Dermis blood vessel endothelial cell (primary cell): ENCODE results near the gene GLDN. TPM values are rescaled to one million over a fixed set of nuclear protein-coding genes. Genes with fewer than 3 reads are reported as not detected.
"Not testable (repeated sequence)": the region's sequence is repeated elsewhere in the genome, so short reads cannot be mapped to it uniquely, and the experiment has no call there.

Experiments
- DNase-seq: peaks from one replicate; pipeline ENCODE4 v3.0.0; 2010
- total RNA-seq: library from RNA; depleted of rRNA; stranded (reverse); fragments of >200 nt; gene quantifications from 2 replicates; pipeline ENCODE4 v1.2.3, GENCODE V29; 2014

The GLDN gene
- total RNA-seq, 1 donor from 2014 or later = not detected

DNA sequence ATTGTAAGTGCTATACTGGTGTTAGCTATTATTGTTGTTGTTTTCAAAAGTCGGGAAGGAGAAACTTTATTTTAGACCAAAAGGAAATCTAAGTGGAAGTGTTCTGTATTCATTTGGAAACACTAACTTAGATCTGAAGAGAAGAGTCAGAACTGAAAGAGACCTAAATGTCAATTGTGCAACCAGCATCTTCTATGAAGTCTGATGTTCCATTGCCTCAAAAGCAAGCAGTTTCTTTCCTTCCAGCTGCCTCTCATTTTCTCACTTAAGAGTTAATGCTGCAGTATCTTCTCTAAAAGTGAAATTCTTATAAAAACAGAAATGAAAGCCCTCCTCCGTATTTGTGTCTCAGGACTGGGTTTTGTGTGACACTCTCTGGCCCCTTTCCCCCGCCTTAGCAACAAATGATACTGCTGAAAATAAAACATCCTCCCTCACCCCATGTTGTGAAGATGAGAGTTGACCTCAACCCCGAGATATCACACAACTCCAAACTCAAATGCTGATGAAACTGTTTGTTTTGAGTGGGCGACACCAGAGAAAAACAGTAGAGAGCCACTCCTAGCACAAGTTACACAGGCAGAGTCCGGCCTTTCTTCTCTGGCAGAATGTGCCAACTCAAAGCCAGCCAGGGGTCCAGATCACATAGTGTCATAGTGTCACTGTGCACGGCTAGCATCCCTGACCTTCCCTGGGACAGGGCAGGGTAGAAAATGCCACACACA is 48.9 kb downstream of the GLDN start:
- no peak for DNase-seq

DNA sequence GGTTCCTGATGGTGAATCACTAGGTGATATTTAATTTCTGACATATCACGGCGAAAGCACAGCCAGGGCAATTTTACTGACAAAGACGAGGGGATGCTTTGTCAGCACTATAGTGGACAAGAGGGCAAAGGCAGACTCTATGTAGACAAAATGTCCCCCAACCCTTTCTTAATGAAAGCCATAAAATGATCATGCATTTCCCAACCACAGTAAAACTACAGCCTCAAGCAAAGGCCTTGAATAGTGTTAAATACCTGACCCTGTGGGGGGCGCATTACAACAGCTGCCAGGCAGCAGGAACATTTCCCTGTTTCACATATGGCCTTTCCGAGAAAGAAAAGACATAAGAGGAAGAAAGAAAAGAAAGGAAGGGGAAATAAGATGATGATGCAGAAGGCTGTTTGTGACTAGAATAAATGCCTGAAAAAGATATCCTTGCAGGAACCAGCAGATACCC is 49.5 kb downstream of the GLDN start:
- DNase-seq = no peak

DNA sequence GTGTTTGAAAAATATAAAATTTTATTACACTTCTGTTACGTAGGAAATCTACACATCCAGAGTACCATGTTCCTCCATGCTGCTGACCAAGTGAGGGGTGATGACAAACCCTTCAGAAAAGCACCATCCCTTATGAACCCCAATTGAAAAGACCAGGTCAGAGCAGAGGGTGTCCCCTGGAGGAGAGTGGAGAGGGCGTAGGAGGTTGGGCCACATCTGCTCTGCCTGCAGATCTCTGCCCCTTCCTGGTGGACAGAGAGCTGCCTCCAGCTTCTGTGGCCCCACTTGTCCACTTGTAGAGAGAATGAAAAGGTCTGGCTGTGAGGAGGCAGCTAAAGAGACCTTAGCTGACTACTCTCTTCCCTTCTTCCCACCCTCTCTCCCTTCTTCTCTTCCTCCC is 55.5 kb downstream of the GLDN start:
- DNase-seq = no peak

DNA sequence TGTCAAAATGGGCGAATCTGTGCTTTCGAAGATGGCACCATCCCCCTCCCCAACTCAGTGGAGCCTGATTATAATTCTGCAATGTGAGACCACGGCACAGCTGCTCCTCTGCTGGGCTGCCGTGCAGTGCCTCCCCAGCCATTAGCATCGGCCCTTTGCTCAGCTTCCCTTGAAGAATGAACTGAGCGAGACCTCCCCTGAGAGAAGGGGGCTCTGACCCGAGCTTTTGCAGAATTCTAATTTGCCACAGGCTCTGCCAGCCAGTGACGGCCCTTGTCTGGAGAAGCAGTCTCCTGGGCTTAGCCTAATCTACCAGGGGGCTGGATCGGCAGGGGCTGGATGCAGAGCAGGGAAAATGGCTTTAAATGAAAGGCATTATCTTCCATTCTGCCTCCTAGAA is 57.2 kb downstream of the GLDN start:
- DNase-seq = no peak

DNA sequence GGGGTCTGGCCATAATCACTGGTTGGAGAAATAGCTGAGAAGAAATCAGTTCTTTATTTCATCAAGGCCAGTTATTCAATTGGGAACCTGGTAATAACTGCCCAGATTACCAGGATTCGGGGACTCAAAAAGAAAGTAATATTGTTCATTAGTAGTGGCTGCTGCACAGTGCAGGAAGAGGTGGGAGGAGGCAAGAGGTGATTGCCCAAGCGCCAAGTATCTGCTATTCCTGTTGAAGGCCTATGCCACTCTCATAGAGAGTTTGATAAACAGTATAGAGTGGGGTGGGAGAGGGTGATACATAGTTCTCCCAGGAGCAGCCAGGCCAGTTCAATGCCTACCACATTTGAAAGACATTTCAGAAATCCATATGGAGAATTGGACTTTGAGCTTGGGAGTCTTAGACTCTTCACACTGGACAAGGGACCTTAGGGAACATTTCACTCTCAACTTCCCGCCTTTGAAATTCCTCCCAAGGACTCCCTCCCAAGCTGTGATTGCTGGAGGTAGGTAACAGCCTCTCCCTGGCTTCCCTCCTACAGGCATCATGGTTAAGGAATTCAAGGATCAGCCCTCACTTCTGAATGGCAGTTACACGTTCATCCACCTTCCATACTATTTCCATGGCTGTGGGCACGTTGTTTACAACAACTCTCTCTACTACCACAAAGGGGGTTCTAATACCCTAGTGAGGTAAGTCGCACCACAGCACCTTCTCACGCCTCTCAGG is 59.8 kb downstream of the GLDN start:
- DNase-seq = no peak

DNA sequence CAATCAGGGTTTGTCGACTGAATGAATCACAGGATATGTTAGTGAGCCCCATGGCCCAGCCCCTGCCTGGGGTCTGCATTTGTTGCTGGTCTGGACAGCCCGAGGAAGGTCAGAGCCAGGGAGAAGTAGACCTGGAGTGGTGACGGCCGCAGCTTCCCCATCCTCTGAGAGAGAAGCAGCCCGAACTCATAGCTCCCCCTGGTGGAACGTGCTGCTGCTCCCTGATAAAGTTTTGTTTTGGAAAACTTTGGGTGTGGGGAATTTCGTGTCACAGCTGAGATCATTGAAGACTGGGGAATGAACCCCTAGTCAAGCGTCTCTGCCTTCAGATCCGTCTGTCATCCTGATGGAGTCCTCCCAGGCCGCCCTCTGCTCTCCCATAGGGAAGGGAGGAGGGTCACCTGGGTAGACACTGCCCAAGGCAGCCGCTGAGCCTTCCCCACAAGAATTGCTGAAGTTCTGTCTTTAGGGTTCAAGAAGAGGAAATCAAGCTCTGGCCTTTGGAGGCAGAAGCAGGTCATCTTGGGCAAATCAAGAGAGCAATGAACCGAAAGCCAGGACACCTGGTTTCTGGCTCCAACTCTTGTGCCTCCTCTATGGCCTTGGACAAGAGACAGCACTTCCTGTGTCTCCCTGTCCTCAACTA is 60.5 kb downstream of the GLDN start:
- peak; percentile 61 for DNase-seq

DNA sequence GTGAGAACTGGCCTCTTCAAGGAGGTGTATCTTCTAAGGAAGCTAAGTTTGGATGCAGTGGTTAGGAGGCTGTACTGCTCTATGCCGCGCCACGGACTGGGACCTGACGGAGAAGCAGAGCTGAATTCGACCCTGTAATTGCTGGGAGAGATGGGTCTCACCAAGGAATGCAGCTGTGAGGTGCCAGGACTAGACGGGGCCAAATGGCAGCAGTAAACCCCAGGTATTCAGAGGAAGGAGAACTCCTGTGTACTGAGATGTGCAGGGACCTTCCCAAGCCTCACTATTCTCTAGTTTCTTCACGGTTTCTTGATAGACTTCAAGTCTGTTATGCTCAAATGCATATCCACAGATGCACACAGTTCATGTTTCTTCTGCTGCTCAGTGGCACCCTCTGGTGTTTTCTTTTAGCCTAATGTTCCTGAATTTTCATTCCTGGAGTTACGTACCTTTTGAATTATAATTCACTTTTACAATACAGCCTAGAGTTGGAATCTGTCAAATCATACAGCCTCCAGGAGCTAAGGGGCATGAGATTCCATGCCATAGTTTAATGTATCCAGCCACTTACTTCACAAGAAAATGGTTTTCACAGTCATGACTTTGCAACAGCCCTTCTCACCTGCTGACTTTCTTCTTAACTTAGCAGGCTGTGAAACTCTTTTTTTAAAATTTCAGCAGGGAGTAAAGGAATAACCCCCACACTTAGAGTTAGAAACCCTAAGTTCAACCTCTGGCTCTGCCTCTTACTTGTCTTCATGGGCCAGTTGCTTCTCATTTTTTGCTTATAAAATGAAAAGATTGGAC is 61.8 kb downstream of the GLDN start:
- peak; percentile 66 for DNase-seq

DNA sequence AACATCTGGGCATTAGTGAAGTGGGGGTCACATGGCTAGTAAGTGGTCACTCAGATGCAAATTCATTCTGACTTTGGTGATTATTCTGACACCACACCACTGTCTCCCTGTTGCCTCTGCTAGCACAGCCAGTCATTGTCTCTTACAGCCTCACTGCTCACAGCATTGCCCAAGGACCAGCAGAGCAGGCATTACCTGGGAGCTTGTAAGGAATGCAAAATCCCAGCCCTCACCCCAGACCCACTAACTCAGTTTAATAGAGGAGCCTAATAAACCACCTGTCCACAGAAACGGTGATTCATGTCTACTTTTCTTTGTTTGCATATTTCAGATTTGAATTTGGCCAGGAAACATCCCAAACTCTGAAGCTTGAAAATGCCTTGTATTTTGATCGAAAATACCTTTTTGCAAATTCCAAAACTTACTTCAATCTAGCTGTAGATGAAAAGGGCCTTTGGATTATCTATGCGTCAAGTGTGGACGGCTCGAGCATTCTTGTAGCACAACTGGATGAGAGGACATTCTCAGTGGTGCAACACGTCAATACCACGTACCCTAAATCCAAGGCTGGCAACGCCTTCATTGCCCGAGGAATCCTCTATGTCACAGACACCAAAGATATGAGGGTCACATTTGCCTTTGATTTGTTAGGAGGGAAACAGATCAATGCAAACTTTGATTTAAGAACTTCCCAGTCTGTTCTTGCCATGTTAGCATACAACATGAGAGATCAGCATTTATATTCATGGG is 62.7 kb downstream of the GLDN start:
- DNase-seq = no peak

DNA sequence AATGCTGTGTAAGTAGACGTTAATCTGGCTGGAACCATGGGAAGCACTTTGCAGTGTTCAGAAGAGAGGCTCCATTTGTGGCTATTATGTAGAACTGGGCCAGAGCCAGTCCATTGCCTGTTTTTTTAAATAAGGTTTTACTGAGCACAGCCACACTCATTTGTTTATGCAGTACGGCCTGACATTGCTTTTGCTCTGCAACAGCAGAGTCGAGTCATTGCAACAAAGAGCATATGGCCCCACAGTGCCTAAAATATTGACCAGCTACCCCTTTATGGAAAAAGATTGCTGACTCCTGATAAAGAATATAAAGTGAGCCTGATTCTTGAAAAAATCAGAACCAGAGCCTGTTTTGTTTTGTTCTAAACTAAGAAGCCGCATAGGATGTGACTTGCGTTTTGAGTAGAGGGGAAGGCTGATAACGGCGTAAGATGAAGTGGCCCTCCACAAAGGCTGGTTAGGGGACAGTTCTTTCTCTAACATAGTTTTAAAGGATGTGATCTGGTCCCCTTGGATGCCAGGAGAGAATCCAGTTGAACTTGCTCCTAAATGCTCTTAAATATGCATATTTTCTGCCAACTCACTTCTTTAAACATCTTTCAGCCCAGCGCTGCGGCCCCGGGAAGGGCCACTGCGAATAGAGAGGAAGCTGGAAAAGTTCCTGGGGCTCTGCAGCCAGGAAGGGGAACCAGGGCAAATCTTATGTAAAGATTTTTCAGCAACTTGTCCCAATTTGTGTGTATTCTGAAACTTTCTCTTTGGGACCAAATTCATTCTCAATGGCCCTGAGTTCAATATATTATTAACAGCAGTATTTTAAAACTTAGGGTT is 64.5 kb downstream of the GLDN start:
- DNase-seq = no peak

DNA sequence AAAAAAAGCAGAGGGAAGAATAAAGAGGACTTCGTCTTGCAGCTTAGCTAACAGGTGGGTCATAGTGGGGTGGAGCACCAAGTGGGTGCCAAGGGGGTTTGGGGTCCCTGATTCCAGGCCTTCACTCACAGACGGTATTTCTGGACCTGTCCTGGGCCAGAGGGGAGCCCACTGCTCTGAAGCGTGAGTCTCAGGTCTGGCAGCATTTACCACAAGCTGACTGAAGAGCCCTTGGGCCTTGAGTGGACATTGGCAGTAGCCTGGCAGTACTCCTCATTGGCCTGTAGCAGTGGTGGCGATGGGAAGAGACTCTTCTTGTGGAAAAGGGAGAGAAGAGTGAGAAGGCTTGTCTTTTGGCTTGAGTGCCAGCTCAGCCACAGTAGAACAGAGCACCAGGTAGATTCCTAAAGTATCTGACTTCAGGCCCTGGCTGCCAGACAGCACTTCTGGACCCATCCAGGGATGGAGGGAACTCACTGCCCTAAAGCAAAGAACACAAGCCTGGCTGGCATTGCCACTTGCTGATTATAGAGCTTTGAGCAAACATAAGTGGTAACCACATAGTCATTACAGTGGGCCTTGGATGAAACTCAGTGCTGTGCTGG is 72.9 kb downstream of the GLDN start:
- no peak for DNase-seq

DNA sequence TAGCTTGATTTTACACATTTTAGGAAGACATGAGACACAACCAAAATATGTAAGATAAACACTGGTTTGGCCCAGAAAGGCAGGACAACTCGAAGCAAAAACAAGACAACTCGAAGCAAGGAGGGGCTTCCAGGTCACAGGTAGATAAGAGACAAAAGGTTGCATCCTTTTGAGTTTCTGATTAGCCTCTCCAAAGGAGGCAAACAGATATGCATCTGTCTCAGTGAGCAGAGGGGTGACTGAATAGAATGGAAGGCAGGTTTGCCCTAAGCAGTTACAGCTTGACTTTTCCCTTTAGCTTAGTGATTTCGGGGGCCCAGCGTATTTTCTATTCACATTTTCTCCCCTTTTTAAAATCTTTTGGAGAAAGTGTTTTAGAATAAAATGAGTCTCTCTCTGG is 74.7 kb downstream of the GLDN start:
- DNase-seq = no peak

DNA sequence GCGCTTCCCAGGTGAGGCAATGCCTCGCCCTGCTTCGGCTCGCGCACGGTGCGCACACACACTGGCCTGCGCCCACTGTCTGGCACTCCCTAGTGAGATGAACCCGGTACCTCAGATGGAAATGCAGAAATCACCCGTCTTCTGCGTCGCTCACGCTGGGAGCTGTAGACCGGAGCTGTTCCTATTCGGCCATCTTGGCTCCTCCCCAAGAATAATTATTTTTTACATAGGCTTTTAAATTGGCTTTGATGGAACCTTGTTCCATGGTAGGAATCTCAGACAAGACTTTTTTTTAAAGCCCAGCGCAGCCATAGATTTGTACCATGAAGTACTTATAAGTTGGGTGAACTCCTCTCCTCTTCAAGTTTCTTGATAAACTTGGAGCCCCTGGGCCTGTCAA is 81.6 kb downstream of the GLDN start:
- DNase-seq = not testable (repeated sequence)

DNA sequence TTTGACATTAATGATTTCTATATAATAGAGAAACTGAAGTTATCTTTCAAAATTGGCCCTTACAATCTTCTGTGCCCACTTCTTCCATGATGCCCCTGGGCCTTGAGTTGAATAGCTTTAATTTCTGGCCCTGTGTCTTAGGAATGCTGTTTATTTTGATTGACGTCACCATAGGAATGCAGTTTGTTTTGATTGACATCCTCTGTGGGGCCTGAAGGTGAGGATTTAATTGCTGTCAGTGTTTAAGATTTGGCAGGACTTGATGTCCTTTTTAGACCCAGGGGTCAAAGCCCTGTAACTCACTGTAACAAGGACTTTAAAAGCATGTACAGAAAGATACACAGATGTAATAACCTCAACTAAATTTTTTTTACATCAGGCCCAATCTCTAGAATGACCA is 83.3 kb downstream of the GLDN start:
- DNase-seq = peak; percentile 69

DNA sequence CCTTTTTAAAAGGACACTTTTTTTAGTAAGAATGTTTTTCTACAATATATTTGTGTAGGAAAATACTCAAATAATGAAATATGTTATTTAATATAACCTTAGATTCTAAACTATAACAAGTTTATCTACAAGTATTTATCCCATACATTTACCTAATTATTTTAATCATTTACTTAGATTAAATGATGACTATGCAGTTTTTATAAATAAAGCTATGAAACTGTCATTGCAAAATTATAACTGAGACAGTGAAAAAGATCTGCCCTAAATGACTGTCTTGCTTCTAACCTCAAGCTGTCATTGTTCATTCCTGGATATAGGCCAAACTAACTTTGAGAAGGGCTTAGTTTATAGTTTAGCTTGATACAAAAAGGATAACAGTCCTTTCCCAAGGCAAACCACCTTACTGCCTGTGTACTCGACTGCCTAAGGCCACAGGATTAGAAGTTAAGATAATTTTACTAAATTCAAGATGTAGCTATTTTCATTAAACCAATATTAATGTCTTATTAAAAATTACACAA is 84.1 kb downstream of the GLDN start:
- peak; percentile 43 for DNase-seq

DNA sequence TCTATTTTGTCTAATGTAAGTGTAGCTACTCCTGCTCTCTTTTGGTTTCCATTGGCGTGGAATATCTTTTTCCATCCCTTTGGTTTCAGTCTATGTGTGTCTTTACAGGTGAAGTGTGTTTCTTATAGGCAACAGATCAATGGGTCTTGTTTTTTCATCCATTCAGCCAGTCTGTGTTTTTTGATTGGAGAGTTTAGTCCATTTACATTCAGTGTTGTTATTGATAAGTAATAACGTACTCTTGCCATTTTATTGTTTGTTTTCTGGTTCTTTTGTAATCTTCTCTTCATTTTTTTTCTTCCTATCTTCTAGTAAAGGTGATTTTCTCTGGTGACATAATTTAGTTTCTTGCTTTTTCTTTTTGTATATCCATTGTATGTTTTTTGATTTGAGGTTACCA is 97.1 kb downstream of the GLDN start:
- no peak for DNase-seq

DNA sequence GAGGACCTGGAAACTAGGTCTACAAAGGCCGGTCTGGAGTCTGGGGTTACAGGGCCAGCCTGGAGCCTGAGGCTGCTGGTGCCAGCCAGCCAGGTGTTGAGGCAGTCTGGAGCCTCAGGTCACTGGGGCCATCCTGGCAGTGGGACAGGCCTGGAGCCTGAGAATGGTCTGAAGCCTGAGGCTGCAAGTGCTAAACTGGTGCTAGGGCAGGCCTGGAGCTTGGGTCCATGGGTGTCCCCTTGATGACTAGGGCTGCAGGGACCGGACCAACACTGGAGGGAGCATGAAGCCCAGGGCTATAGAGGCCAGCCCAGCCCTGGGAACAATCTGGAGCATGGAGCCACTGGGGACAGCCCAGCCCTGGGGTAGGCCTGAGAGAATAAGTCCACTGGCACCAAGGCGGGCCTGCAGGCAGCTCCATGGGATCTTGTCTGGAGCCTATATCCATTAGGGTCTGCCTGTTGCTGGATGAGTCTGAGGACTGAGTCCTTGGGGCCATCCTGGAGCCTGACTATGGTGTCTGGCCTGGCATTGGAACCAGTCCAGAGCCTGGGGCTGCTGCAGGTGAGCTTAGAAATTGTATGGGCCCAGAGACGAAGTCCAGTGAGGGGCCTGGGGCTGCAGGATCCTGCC is 101.9 kb downstream of the GLDN start:
- DNase-seq = no peak

DNA sequence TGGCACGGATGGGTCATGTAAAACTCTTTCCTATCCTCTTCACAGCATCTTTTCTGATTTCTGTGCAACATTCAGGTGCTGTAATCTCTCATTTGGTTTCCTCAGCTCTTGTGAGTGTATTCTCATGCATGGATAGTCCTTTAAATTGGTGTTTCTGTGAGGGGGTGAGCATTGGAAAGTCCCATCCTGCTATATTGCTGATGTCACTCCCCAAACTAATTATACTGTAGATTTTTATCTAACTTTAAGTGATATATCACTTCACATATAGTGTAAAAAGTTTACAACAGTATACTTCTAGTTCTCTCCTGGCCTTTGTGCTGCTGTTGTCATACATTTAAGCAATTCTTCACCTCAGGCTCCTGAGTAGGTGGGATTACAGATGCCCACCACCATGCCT is 102.7 kb downstream of the GLDN start:
- no peak for DNase-seq

DNA sequence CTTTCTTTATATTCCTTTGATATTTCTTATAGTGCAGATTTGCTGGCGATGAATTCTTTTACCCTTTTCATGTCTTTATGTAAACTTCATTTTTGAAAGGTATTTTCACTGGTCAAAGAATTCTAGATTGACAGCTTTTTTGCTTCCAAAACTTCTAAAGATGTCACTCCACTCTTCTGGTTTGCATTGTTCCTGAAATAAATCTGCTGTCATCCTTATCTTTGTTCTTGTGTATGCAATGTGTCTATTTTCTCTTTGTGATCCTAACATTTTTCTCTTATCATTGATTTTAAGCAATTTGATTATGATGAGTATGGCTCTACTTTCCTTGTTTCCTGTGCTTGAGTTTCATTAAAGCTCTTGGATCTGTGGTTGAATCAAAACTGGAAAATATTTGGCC is 103.4 kb downstream of the GLDN start:
- no peak for DNase-seq

DNA sequence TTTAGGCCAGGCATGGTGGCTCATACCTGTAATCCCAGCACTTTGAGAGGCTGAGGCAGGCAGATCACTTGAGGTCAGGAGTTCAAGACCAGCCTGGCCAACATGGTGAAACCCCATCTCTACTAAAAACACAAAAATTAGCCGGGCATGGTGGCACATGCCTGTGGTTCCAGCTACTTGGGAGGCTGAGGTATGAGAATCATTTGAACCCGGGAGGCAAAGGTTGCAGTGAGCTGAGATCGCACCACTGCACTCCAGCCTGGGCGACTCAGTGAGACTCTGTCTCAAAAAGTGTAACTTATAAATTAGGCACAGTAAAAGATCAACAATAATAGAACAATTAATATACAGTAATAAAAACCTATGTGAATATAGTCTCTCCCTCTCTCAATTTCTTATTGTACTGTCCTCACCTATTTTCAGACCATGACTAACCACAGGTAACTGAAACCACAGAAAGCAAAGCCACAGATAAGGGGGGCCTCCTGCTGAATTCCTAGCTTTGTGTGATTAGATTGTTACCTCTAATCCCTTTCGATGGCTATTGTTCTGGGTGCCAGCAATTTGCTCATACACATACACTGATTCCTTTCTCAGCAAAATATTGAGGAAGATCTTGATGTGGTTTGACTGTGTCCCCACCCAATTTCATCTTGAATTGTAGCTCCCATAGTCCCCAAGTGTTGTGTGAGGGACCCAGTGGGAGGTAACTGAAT is 104.7 kb downstream of the GLDN start:
- DNase-seq = not testable (repeated sequence)
